ENCODE measurements around the gene ABTB2.

Gene ABTB2

DNA sequence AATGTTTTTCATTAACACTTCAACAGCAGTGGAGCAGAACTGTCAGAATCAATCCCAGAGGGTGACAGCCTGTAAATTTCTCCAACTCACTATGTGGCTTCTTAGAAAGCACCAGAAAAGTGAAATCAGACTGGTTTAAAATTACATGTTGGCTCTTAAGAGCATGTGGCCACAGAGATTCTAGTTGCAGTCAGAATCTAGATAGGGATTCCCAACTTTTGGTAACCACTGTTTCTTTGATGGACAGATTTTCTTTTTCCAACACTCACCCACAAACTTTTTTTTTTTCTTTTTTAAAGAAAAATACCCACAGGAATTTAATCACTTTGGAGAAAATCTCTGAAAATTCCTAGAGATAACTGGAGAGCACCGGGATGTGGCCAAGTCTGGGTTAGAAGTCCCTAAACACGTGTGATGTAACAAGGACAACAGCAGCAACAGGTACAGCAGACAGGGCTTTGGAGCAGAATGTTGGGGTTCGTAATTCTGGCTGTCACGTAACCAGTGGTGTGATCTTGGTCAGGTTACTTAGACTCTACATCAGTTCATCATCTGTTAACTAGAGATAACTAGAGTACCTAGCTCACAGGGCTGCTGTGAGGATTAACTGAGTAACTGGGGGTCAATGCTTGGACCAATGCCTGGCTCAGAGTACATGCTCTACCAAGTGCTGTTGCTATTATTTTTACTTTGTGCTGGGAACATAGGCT, 152.3 kb downstream of the ABTB2 start:
- DNase-seq: no peak

- DNase-seq: no peak
These were observed 153.2 kb downstream of the ABTB2 start for GRCh38 chr11:34204396-34205279.

- no peak for DNase-seq
These were observed 154.4 kb downstream of the ABTB2 start for GRCh38 chr11:34203377-34203871.

- no peak for DNase-seq
These were observed 156.7 kb downstream of the ABTB2 start for GRCh38 chr11:34201129-34201528.

DNA sequence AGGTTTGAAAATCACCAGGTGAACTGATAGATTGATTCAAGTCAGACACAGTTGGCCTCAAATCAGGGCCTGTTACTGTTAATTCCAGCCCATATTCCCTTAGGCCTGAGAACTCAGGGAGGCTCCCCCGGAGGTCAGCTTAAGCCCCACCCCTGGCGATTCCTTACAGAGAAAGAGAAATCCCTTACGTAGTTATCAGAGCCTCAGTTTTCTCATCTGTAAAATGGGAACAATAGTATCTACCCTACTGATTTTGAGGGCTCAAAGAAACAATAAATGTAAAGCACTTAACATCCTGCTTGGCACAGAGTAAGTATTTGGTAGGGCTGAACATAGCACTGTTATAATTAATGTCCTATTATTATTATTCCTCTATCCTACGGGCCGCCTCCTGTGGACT, 158.3 kb downstream of the ABTB2 start:
- DNase-seq: no peak

- DNase-seq: no peak
These were observed 159.3 kb downstream of the ABTB2 start for GRCh38 chr11:34198523-34198922.

DNA sequence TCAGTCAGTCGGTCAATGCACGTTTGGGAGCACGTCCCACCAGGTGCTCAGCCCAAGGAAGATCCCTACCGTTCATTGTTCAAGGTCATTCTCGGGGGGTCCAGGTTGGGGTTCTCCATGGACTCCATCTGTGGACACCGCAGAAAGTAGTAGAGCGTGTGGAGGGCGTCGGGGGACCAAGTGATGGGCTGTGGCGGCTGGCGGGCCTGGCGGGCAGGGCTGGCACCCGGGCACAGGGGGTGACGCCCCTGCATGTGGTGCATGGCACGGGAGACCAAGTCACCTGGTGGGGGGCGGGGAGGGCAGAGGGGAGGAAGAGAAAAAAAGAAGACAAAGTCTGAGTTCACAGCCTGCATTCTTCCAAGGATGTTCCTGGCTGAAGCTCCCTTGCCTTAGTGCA, 160.6 kb downstream of the ABTB2 start:
- DNase-seq: no peak

- no peak for DNase-seq
These were observed 163.1 kb downstream of the ABTB2 start for GRCh38 chr11:34194576-34195335.

DNA sequence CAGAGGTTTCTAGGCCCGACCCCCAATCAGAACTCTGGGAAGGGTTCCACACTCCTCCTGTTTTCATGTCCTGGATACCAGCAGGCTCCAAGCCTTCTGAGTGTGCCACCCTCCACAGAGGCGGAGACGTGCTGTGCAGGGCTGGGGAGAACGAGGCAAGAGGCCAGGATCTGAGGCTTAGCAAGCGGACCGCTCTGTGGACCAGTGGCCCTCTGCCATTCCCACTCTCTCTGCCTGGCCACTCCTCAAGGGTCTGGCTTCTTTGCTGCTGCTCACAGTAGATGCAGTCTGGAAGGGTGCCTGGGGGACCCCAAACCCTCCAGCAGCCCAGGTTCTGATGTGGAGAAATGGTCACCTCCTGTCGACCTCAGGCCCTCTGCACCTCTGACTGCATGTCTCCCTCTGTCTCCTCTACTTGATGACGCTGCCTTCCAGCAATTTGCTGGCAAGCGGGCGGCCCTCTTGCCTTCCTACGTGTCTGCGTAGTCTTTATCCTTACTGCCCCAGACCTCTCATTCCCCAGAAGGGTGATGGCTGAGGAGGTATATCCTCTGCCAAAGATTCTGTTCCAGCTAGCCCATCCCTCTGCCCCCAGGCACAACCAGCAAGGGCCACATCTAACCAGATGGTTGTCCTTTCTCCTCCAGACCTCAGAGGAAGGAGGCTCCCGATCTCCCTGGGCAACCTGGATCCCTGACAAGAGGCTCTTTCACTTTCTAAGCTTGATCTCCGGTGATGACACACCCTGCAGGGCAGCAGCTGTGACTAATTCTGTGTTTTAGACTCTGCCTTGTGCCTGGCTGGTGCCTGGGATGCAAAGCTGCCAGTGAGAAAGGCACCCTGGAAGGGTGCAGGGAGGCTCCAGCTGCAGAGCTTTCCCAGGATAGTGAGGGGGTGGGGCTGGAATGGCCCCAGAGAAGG, 165.1 kb downstream of the ABTB2 start:
- no peak for DNase-seq

DNA sequence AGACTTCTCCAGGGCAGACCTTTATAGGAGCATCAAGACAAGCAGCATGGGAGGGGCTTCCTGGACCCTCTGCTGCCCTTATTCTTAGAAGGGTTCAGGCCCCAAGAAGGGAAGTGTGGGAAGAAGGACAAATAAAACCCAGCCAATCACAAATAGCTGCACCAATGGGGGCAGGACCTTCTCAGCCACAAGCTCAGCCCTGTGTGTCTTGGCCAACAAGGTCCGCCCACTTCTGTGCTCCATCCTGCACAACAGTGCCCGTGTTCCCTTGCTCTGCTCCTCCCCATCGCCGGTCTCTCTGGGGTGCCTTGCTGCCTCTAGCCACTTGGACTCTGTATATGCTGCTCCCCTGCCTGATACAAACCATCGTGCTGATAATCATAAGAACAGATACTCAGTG, 166.2 kb downstream of the ABTB2 start:
- no peak for DNase-seq

DNA sequence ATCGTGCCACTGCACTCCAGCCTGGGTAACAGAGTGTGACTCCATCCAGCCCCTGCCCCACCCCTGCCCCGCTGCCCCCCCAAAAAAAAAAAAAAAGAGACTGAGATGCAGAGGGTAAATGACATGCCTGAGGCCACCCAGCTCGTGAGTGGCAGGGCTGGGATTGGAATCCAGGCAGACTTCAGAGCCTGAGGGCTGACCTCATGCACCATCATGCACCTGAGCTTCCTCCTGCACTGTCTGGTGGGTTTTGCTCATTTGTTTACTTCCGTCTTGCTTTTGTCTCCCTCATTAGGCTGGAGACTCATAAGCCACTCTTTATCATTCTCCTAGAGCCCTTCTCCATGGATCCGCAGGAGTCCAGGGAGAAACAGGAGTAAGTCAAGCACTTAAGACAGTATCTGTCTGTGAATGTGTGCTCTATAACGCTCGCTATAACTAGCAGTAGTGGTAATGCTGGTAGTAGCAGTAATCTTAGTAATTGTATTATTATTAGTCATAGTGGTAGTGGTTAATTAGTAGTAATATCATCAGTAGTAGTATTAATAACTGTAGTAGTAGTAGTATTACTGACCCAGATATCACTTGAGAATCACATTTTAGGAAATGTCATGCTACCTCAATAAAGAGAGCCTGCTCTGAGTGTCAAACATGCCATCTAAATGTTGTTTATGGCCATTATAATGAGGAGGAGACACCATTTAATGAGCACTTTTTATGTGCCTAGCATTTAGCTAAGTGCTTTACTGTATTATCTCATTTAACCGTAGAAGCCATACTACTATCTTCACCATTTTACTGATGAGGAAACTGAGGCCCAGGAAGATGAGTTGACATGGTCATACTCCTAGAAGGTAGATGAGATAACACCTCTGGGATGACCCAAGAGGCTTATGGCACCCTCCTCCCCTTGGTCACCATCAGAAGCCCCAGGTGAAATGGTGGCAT, 167.3 kb downstream of the ABTB2 start:
- DNase-seq: no peak

- DNase-seq: no peak
These were observed 168.6 kb downstream of the ABTB2 start for GRCh38 chr11:34189191-34189590.

- DNase-seq: no peak
These were observed 169.6 kb downstream of the ABTB2 start for GRCh38 chr11:34188181-34188580.

- no peak for DNase-seq
These were observed 171.6 kb downstream of the ABTB2 start for GRCh38 chr11:34185926-34186841.

GRCh38 chr11:34184505-34185015, 173.2 kb downstream of the ABTB2 start:
- DNase-seq: no peak

- no peak for DNase-seq
These were observed 173.9 kb downstream of the ABTB2 start for GRCh38 chr11:34183848-34184391.

- no peak for DNase-seq
These were observed 174.7 kb downstream of the ABTB2 start for GRCh38 chr11:34182921-34183685.

DNA sequence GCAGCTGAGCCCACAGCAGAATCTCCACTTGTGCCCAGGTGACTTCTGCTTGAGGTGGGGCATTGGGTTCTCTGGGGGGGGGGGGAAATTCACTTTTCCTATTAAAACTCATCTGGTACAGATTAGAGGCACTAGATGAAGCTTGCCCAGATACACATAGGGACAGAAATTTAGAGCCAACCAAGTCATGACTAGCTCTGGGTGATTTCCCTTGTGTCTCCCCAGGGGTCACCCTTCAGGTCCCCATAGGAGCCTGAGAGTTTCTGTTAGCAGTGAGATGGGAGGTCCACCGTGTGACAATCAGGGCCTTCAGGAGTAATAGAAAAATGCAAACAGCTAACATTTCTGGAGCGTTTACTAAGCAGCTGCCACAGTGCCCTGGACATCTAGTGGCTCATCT, 175.4 kb downstream of the ABTB2 start:
- no peak for DNase-seq

All from NCI-H187 (cell line).